Measurements from ENCODE around the gene SSH3.

SSH3 gene

DNA sequence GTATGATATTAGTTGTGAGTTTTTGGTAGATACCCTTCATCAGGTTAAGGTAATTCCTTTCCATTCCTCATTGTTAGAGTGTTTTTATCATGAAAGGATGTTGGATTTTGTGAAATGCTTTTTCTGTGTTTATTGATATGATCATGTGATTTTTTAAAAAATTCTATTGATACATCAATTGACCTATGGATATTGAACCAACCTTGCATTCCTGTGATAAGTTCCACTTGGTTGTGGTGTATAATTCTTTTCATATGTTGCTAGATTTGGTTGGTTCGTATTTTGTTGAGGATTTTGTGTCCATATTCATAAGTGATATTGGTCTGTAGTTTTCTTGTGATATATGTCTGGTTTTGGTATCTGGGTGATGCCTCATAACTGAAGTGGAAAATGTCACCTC is 7.5 kb upstream of the SSH3 start:
- DNase-seq = no peak

DNA sequence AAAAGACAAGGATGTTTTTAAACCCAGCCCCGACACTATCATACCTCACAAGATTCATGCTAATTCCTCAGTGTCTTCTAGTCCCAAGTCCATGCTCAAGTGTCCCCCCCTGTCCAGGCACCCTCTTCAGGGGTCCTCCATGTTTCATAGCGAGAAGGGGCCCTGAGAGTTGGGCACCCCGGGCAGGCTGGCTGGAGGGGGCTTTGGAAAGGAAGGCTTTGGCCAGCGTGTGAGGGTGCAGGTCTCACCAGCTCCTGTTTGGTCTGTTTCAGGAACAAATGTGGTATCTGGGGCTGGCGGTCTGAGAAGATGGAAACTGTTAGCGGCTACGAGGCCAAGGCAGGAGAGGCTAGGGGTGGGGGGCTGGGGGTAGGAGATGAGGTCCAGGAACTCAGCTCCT is 4.5 kb upstream of the SSH3 start:
- no peak for DNase-seq

DNA sequence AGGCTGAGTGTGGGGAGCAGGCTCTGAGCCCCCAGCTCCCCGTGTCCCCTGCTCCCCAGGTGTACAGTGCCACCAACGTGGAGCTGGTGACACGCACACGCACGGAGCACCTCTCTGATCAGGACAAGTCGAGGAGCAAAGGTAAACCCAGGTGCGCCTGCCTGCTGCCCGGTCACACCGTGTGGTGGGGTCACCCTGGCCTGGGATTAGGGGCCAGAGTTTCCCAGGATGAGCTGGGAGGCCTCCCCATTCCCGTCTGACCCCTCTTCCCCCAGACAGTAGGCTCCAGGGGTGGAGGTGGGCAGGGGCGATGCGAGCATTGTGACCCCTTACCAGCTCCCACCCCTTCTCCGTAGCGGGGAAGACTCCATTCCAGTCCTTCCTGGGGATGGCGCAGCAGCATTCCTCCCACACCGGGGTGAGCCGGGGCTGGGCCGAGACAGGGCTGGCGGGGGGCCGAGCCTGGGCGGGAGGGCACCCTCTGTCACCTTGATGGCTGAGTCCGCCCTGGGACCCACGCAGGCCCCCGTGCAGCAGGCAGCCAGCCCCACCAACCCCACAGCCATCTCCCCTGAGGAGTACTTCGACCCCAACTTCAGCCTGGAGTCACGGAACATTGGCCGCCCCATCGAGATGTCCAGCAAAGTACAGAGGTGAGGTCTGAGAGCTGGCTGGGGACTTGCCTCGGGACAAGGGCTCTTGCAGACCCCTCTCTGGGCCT is 3.7 kb upstream of the SSH3 start:
- DNase-seq = no peak

GRCh38 chr11:67300256-67300755 is 3.0 kb upstream of the SSH3 start:
- no peak for DNase-seq

DNA sequence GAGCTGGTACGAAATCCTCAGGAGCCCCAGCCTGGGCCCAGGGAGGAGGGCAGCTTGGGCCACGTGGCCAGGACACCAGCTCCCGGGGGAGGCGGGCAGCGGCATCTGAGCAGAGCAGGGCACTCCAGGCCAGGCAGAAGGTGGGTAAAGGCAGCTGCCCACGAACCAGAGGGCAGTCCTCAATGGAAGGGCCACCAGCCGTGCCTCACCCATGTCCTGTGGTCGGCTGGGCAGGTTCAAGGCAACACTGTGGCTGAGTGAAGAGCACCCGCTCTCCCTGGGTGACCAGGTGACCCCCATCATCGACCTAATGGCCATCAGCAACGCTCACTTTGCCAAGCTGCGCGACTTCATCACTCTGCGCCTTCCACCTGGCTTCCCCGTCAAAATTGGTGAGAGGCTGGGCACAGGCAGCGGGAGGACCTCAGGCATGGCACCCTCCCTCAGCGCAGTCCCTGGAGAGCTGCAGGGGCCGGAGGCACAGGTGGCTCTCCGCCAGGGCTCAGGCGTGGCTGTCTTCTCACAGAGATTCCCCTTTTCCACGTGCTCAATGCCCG is 2.5 kb upstream of the SSH3 start:
- DNase-seq = no peak

DNA sequence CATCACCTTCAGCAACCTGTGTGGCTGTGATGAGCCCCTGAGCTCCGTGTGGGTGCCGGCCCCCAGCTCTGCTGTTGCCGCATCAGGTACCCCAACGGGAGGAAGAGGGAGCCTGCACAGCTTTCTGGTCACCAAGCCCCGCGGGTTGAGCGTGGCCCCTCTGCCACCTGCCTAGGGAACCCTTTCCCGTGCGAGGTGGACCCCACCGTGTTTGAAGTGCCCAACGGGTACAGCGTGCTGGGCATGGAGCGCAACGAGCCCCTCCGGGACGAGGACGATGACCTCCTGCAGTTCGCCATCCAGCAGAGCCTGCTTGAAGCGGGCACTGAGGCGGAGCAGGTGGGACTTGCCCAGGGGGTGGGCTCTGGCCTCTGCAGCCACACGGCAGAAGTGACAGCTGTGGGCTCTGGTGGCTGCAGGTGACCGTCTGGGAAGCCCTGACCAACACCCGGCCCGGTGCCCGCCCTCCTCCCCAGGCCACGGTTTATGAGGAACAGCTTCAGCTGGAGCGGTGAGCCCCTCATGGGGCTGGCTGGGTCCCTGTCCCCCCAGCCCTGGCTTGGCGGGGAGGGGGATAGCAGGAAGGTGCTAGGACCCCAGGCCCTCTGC is 1.9 kb upstream of the SSH3 start:
- DNase-seq = no peak

GRCh38 chr11:67301951-67302516 is 1.3 kb upstream of the SSH3 start:
- DNase-seq = no peak

DNA sequence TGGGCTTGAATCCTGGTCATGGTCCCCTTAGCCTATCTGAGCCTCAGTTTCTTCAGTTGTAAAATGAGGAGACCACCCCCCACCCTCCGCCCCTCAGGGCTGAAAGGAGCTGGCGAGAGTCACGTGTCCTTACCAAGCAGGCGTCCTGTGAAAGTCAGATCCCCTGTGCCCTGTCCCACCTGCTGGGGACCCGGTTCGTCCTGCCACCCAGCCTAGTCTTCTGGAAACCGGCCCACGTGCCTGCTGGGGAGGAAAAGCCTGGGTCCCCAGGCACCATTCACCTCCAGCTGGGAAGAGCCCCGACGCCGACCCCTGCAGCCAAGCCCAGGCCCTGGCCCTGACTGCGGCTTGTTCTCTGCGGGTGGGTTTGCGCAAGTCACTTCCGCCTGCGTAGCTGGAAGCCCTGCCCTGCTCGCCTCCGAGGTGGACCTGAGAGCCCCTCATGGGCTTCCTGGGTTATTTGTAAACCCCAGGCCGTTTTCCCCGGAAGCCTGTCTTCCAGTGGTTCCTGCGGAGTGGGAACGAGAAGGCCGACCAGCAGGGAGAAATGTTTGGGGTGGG is 679 bp upstream of the SSH3 start:
- no peak for DNase-seq

DNA sequence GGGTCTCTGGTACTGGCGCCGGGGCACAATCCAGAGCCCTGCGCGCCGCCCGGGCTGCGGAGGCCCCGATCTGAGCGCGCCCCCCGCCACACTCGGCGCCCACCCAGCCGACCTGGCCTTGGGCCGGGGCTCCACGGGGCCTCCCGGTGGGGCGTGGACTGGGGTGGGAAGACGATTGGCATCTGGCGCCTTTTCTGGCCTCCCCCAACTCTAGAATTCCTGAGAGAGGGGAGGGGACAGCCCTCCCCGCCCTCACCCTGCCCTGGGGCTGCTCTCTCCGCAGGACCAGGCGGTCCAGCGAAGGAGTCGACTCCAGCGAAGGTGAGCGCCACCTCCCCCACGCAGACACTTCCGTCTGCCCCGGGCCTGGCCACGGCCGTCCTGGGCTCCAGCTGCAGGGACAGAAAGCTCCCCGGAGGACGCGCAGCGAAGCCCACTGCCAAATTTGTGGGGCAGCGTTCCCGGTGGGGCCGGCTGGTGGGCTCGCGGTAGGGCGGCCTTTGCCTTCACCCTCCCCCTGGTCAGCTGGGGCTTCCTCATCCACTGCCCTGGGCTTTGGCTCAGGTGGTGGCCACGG is 593 bp downstream of the SSH3 start:
- no peak for DNase-seq

GRCh38 chr11:67304511-67305113 is 1.3 kb downstream of the SSH3 start:
- no peak for DNase-seq

DNA sequence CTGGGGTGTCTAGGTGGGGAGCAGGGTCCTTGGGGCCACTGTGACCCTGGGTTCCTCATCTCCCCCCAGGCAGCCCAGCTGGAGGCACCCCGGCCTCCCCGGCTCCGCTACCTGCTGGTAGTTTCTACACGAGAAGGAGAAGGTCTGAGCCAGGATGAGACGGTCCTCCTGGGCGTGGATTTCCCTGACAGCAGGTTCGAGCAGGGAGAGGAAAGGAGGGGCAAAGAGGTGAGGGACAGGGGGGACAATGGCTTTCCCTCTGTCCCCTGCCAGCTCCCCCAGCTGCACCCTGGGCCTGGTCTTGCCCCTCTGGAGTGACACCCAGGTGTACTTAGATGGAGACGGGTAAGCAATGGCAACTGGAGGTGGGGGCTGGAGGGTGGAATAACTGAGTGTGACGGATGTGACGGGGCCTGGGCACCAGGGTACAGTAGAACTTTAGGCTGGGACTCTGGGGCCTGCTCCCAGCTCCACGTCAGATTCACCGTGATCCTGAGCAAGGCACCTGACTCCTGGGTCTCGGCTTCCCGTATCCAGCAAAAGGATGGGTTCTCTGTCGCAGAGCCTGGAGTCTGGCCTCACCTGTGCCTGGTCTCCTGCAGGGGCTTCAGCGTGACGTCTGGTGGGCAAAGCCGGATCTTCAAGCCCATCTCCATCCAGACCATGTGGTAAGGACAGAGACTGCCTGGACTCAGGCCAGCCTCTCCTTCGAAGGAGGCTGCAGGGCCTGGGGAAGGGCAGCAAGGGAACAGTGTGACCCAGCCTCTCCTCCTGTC is 3.6 kb downstream of the SSH3 start:
- DNase-seq = no peak

DNA sequence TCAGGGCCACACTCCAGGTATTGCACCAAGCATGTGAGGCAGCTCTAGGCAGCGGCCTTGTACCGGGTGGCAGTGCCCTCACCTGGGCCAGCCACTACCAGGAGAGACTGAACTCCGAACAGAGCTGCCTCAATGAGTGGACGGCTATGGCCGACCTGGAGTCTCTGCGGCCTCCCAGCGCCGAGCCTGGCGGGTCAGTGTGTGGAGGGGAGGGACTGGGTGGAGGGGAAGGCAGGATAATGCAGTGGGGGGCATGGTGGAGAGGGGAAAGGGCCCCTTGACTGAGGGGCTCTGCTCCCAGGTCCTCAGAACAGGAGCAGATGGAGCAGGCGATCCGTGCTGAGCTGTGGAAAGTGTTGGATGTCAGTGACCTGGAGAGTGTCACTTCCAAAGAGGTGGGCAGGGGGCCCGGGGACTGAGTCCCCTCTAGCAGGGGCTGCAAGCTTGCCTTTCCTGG is 4.2 kb downstream of the SSH3 start:
- DNase-seq = no peak

DNA sequence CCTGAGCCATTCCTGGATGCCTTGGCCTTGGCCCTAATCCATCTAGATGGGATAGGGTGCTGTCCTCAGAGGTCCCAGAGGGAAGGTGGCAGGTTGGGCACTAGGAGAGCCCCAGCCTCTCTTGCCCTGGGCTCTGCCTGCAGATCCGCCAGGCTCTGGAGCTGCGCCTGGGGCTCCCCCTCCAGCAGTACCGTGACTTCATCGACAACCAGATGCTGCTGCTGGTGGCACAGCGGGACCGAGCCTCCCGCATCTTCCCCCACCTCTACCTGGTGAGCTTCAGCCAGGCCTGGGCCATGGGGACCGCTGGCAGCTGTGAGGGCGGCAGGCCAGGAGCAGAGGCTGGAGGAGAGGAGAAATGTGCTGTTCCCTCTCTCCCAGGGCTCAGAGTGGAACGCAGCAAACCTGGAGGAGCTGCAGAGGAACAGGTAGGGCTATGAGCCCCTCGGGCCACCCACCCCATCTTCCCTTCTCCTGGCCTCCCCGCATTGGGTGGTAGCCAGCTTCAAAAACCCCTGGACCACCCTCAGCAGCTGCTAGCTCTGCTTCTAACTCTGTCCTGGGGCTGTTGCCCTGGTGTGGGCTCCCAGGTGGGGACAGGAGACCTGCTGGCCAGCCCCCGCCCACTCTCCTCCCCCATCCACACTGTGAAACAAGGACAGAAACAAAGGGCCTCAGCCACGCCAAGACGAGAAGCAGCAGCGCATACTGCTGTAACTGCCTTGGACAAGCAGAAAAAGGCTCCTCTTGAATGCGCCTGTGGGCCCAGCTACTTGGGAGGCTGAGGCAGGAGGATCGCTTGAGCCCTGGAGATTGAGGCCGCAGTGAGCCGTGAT is 4.9 kb downstream of the SSH3 start:
- DNase-seq = no peak

- DNase-seq = no peak
Measured at GRCh38 chr11:67309166-67309565, 5.8 kb downstream of the SSH3 start.

- DNase-seq = no peak
Measured at GRCh38 chr11:67309661-67310061, 6.3 kb downstream of the SSH3 start.

GRCh38 chr11:67310246-67311050 is 7.1 kb downstream of the SSH3 start:
- no peak for DNase-seq

GRCh38 chr11:67311051-67311555 is 7.8 kb downstream of the SSH3 start:
- no peak for DNase-seq

GRCh38 chr11:67311556-67312082 is 8.3 kb downstream of the SSH3 start:
- no peak for DNase-seq

DNA sequence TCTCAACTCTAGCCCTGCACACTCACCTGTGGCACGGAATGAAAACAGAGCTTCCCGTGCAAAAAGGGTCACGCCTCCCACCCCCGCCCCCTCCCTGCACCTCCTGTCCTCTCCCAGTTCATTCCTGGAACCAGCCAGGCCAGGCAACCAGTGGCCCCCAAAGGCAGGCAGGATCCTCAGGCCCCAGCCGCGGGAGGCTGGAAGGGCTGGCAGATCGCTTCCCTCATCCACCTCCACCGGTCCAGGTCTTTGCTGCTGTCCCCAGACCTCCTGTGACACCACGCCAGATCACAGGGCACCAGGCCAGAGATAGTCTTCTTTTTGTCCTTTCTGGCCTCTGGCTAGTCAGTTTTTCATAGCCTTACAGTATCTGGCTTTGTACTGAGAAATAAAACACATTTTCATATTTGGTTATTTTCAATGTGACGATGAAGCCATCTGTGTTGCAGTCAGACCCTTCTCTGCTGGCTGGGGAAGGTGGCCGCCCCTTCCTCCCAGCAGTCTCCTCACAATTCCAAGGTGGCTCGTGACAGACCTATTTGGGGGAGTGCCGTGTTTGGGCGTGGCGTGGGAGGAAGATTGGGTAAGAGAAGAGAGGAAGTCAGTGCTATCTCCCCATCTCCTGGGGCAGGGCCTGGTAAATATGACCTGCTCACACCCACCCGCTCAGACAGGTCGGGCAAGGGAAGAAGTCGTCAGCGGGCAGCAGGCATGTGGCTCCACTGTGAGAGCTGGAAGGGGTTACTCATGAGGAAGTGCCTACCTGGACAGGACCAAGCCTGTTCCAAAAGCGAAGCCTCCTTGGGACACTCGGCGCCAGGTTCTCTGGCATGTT is 9.1 kb downstream of the SSH3 start:
- DNase-seq = peak; percentile 31
